IMR-90 (cell line): Measurements from ENCODE around the gene NECTIN4. TPM values are rescaled to one million over a fixed set of nuclear protein-coding genes. Genes with fewer than 3 reads are reported as not detected.

ENCODE experiments used
- ATAC-seq: fragments of 200-7000 bp; cut with Tn5 transposase; 2 replicates; pipeline ENCODE4 v1.9.1; 2020; ENCODE audit warnings: low read depth, mild to moderate bottlenecking, moderate library complexity
- BruUV-seq: library from RNA; stranded (reverse); fragments of 400-500 nt; replicated peaks from 2 replicates; lab custom pipeline; 2021; lab: Mats Ljungman, UMichigan
- CTCF ChIA-PET: fragments of 300-600 bp; formaldehyde crosslinking; extraction: SDS; loops from one replicate; lab custom pipeline; 2021; ENCODE audit warnings: antibody characterized with exemption; lab: Yijun Ruan, JAX
- POLR2A ChIA-PET: fragments of 300-600 bp; sonication (Branson Sonifier 250); formaldehyde crosslinking; loops from one replicate; lab custom pipeline; 2022; ENCODE audit warnings: antibody characterized with exemption; ENCODE audit not compliant: unreplicated experiment; lab: Charles Lee
- DNase-seq: peaks from one replicate; pipeline ENCODE4 v3.0.0; 2013
- H2AFZ ChIP-seq: replicated peaks from 2 replicates; pipeline ENCODE3; 2013; ENCODE audit warnings: low read length, mild to moderate bottlenecking; ENCODE audit not compliant: poor library complexity
- H2AK5ac ChIP-seq: 2 replicates; pipeline ENCODE4 v1.6.1; 2013; ENCODE audit warnings: low read depth, low read length, inconsistent platforms
- H2AK9ac ChIP-seq: replicated peaks from 2 replicates; pipeline ENCODE3; 2013; ENCODE audit warnings: mild to moderate bottlenecking, low read depth, low read length, moderate library complexity; ENCODE audit not compliant: poor library complexity
- H2BK120ac ChIP-seq: 2 replicates; pipeline ENCODE4 v1.6.1; 2013; ENCODE audit warnings: low read depth, low read length, inconsistent platforms
- H2BK15ac ChIP-seq: 3 replicates; pipeline ENCODE4 v1.6.1; 2013; ENCODE audit warnings: low read depth, low read length, inconsistent platforms
- H2BK20ac ChIP-seq: 2 replicates; pipeline ENCODE4 v1.6.1; 2013; ENCODE audit warnings: low read depth, mild to moderate bottlenecking, inconsistent platforms, low read length, moderate library complexity
- H2BK5ac ChIP-seq: 2 replicates; pipeline ENCODE4 v1.6.1; 2013; ENCODE audit warnings: mild to moderate bottlenecking, low read depth, low read length, inconsistent platforms; ENCODE audit not compliant: poor library complexity, severe bottlenecking
- H3K14ac ChIP-seq: replicated peaks from 2 replicates; pipeline ENCODE4 v1.6.1; 2013; ENCODE audit warnings: low read depth, low read length, inconsistent platforms
- H3K18ac ChIP-seq: 2 replicates; pipeline ENCODE4 v1.6.1; 2013; ENCODE audit warnings: low read depth, low read length, control low read depth
- H3K23ac ChIP-seq: 2 replicates; pipeline ENCODE4 v1.6.1; 2013; ENCODE audit warnings: low read depth, low read length, inconsistent platforms
- H3K27ac ChIP-seq: 2 replicates; pipeline ENCODE4 v1.5.1; 2013; ENCODE audit warnings: mild to moderate bottlenecking, control low read depth, low read length; ENCODE audit not compliant: insufficient read depth
- H3K27me3 ChIP-seq: 2 replicates; pipeline ENCODE4 v1.6.1; 2013; ENCODE audit warnings: low read length; ENCODE audit not compliant: control insufficient read depth, insufficient read depth
- H3K36me3 ChIP-seq: 2 replicates; pipeline ENCODE4 v1.6.1; 2013; ENCODE audit warnings: low read length, mixed read lengths; ENCODE audit not compliant: control insufficient read depth, insufficient read depth
- H3K4ac ChIP-seq: 2 replicates; pipeline ENCODE4 v1.6.1; 2013; ENCODE audit warnings: low read depth, low read length, inconsistent platforms
- H3K4me1 ChIP-seq: 2 replicates; pipeline ENCODE4 v1.6.1; 2013; ENCODE audit warnings: low read length, mixed read lengths; ENCODE audit not compliant: control insufficient read depth, insufficient read depth
- H3K4me2 ChIP-seq: 2 replicates; pipeline ENCODE4 v1.6.1; 2013; ENCODE audit warnings: low read depth, mild to moderate bottlenecking, control low read depth, low read length, moderate library complexity
- H3K4me3 ChIP-seq: 2 replicates; pipeline ENCODE4 v1.5.1; 2013; ENCODE audit warnings: low read depth, mild to moderate bottlenecking, control low read depth, low read length, moderate library complexity; ENCODE audit not compliant: insufficient read depth
- H3K56ac ChIP-seq: 2 replicates; pipeline ENCODE4 v1.6.1; 2013; ENCODE audit warnings: low read length, inconsistent platforms; ENCODE audit not compliant: insufficient read depth; ENCODE audit errors: extremely low read depth
- H3K79me1 ChIP-seq, 2 experiments: 2 replicates each; pipeline ENCODE4 v1.6.1; 2013; ENCODE audit warnings: low read length in 2 of 2, inconsistent platforms in 1 of 2, low read depth in 1 of 2
- H3K9ac ChIP-seq: 2 replicates; pipeline ENCODE4 v1.6.1; 2013; ENCODE audit warnings: low read depth, low read length, control low read depth
- H3K9me1 ChIP-seq: 2 replicates; pipeline ENCODE4 v1.6.1; 2013; ENCODE audit warnings: low read length, inconsistent platforms; ENCODE audit not compliant: insufficient read depth
- H3K9me3 ChIP-seq: 2 replicates; pipeline ENCODE4 v1.6.1; 2013; ENCODE audit warnings: low read length; ENCODE audit not compliant: control insufficient read depth, insufficient read depth
- H4K20me1 ChIP-seq: 2 replicates; pipeline ENCODE4 v1.6.1; 2013; ENCODE audit warnings: low read length, inconsistent platforms; ENCODE audit not compliant: insufficient read depth
- H4K5ac ChIP-seq: 2 replicates; pipeline ENCODE4 v1.6.1; 2013; ENCODE audit warnings: mild to moderate bottlenecking, low read depth, low read length, control low read depth
- H4K8ac ChIP-seq, 2 experiments: 2 replicates each; pipeline ENCODE4 v1.6.1; 2013; ENCODE audit warnings: low read depth in 2 of 2, low read length in 2 of 2, control low read depth in 1 of 2, inconsistent platforms in 1 of 2
- H4K91ac ChIP-seq: 2 replicates; pipeline ENCODE4 v1.6.1; 2013; ENCODE audit warnings: low read depth, low read length, inconsistent platforms; ENCODE audit not compliant: insufficient read depth
- BHLHE40 ChIP-seq: fragments of 150-350 bp; IDR thresholded peaks from 2 replicates; pipeline ENCODE4 v1.6.1; 2016; ENCODE audit warnings: mild to moderate bottlenecking, low read depth, low read length
- CEBPB ChIP-seq: IDR thresholded peaks from 2 replicates; pipeline ENCODE4 v1.6.1; 2012; ENCODE audit warnings: low read depth, low read length, improper control_type of control experiment
- CHD1 ChIP-seq: IDR thresholded peaks from 2 replicates; pipeline ENCODE4 v1.6.1; 2012; ENCODE audit warnings: low read depth, low read length, improper control_type of control experiment
- ELK1 ChIP-seq: fragments of 150-350 bp; IDR thresholded peaks from 2 replicates; pipeline ENCODE4 v1.6.1; 2016; ENCODE audit warnings: low read depth, mild to moderate bottlenecking, low read length, moderate library complexity, borderline replicate concordance
- FOS ChIP-seq: fragments of 150-350 bp; IDR thresholded peaks from 2 replicates; pipeline ENCODE4 v1.6.1; 2016; ENCODE audit warnings: low read depth, low read length
- MAZ ChIP-seq: IDR thresholded peaks from 2 replicates; pipeline ENCODE4 v1.6.1; 2012; ENCODE audit warnings: low read depth, mild to moderate bottlenecking, low read length, improper control_type of control experiment, moderate library complexity, borderline replicate concordance
- MXI1 ChIP-seq: IDR thresholded peaks from 2 replicates; pipeline ENCODE4 v1.6.1; 2012; ENCODE audit warnings: low read depth, mild to moderate bottlenecking, low read length, moderate library complexity, borderline replicate concordance
- NFE2L2 ChIP-seq: fragments of 150-350 bp; IDR thresholded peaks from 2 replicates; pipeline ENCODE4 v1.6.1; 2016; ENCODE audit warnings: low read depth, mild to moderate bottlenecking, low read length
- POLR2A ChIP-seq: IDR thresholded peaks from 2 replicates; pipeline ENCODE4 v1.6.1; 2012; ENCODE audit warnings: mild to moderate bottlenecking, low read depth, low read length
- RFX5 ChIP-seq: IDR thresholded peaks from 2 replicates; pipeline ENCODE4 v1.8.0; 2012; ENCODE audit warnings: low read depth, mild to moderate bottlenecking, low read length, moderate library complexity
- SMC3 ChIP-seq: fragments of 150-350 bp; IDR thresholded peaks from 2 replicates; pipeline ENCODE4 v1.6.1; 2016; ENCODE audit warnings: low read depth, mild to moderate bottlenecking, antibody characterized with exemption, low read length, moderate library complexity
- WGBS, 2 experiments: methylation state at CpG; one replicate each; pipeline versions ENCODE4 v1.1.5 to v1.1.7; 2013; ENCODE audit warnings: missing lambda C conversion rate in 2 of 2; ENCODE audit not compliant: insufficient read length in 1 of 2; ENCODE audit errors: extremely low coverage in 2 of 2; 5-methylcytosine and 5-hydroxymethylcytosine counted together
- dilution Hi-C: fragments of 300-500 bp; cut with HindIII; formaldehyde crosslinking; loops from one replicate; pipeline ENCODE4 v1.14.3; 2018; ENCODE audit warnings: low sequenced_read_pairs; ENCODE audit not compliant: unreplicated experiment
- in situ Hi-C: fragments of 300-500 bp; cut with MboI; formaldehyde crosslinking; loops from 3 replicates; pipeline ENCODE4 v1.14.3; 2019; ENCODE audit warnings: low sequenced_read_pairs, inconsistent platforms, mixed read lengths
- intact Hi-C: fragments of 100-400 bp; cut with micrococcal nuclease; formaldehyde crosslinking; loops from 2 replicates; pipeline ENCODE4 v1.10.0; 2022
- polyA plus RNA-seq, 3 experiments: library from polyadenylated mRNA; depleted of rRNA; stranded (reverse); fragments of >200 nt; gene quantifications; 2 replicates each; pipeline ENCODE4 v1.2.3, GENCODE V29; 2012; ENCODE audit warnings: low replicate concordance in 1 of 3
- total RNA-seq: library from RNA; depleted of rRNA; stranded (reverse); fragments of >200 nt; gene quantifications from 2 replicates; pipeline ENCODE4 v1.2.3, GENCODE V29; 2012

Gene NECTIN4
- total and polyA plus RNA-seq, 2 of the 4 experiments (the other 2 are of a cell fraction): 0.18 to 0.24 TPM

- Histone ChIP-seq H3K27ac (no peak within 1 kb of the TSS), H3K14ac (no peak within 1 kb of the TSS), H4K5ac (no peak within 1 kb of the TSS), H3K27me3 (no peaks in the 10 kb centered on the region), H2AK5ac (no peak within 1 kb of the TSS), H3K4me3 (no peak within 1 kb of the TSS), H2AFZ (no peak within 1 kb of the TSS), H2BK20ac (no peak within 1 kb of the TSS), H3K36me3 (peaks cover 42% of the 10 kb centered on the region), H2BK5ac (no peak within 1 kb of the TSS), H3K56ac (no peak within 1 kb of the TSS), H4K20me1 (no peaks in the 10 kb centered on the region; the same call in 1 of the 2 replicates), H3K4ac (no peak within 1 kb of the TSS), H3K23ac (no peak within 1 kb of the TSS), H3K4me1 (no peaks in the 10 kb centered on the region), H3K9me1 (no peaks in the 10 kb centered on the region), H2BK15ac (no peak within 1 kb of the TSS), H3K18ac (no peak within 1 kb of the TSS), H2AK9ac (no peak within 1 kb of the TSS), H4K91ac (no peak within 1 kb of the TSS), H2BK120ac (no peak within 1 kb of the TSS), H4K8ac (no peak within 1 kb of the TSS), H3K9ac (no peak within 1 kb of the TSS), H3K79me1 (peaks cover 8 to 21% of the 10 kb centered on the region in 2 experiments; a peak in 3 of 4 replicates), H3K4me2 (no peak within 1 kb of the TSS), H3K9me3 (no peaks in the 10 kb centered on the region)
- in situ Hi-C loops (no loop called here), intact Hi-C loops (no loop called here), dilution Hi-C loops (no loop called here)
- BruUV-seq: no TSS peak
- TF ChIP-seq RFX5 (no peak), NFE2L2 (no peak), MXI1 (no peak), ELK1 (no peak), CEBPB (no peak), FOS (no peak), BHLHE40 (no peak), CHD1 (no peak), MAZ (no peak), POLR2A (no peak), SMC3 (no peak)
- ChIA-PET POLR2A (no interaction called here), CTCF (no interaction called here)
- ATAC-seq (no peak), DNase-seq (no peak)
- 75% methylated on average over 31 of the region's 54 CpGs; no CpG with 5 or more reads in 1 of the 2 experiments for WGBS, 2 experiments
Observed at GRCh38 chr1:161038523-161039153, 50.7 kb downstream of the NECTIN4 start, which contains the start of gene TSTD1. Gene TSTD1, minus strand, starts transcription at chr1:161038964. Its CDS starts 75 bp downstream, at chr1:161038889.
